GM12878 (cell line): ENCODE data around the gene NRN1L. TPM values are rescaled to one million over a fixed set of nuclear protein-coding genes. Genes with fewer than 3 reads are reported as not detected.

Experiments used
- ATAC-seq: fragments of 200-7000 bp; cut with Tn5 transposase; 3 replicates; pipeline ENCODE4 v1.9.1; 2020; ENCODE audit warnings: mild to moderate bottlenecking, moderate library complexity
- BruUV-seq: library from RNA; stranded (reverse); fragments of 400-500 nt; replicated peaks from 2 replicates; lab custom pipeline; 2021; lab: Mats Ljungman, UMichigan
- CTCF ChIA-PET: fragments of 300-600 bp; sonication (Branson Sonifier 250); formaldehyde crosslinking; extraction: SDS; loops from one replicate; lab custom pipeline; 2021; ENCODE audit warnings: inconsistent platforms; lab: Yijun Ruan, JAX
- POLR2A ChIA-PET: fragments of 350-600 bp; formaldehyde crosslinking; extraction: SDS; loops from one replicate; lab custom pipeline; 2021; ENCODE audit warnings: inconsistent platforms; lab: Charles Lee
- RAD21 ChIA-PET: fragments of 300-600 bp; sonication (Branson Sonifier 250); formaldehyde crosslinking; loops from one replicate; lab custom pipeline; 2023; ENCODE audit warnings: antibody characterized with exemption; ENCODE audit not compliant: unreplicated experiment; lab: Charles Lee
- SMC1A ChIA-PET: fragments of 300-600 bp; sonication (Branson Sonifier 250); formaldehyde crosslinking; loops from one replicate; lab custom pipeline; 2023; ENCODE audit not compliant: unreplicated experiment, uncharacterized antibody; lab: Charles Lee
- DNase-seq: peaks from one replicate; pipeline ENCODE4 v3.0.0-alpha.2; 2011; ENCODE audit warnings: low read depth, low spot score
- FAIRE-seq: peaks from 3 replicates; lab custom pipeline; 2011; peaks lifted over from hg19 to GRCh38; lab: Jason Lieb, UNC
- H2AFZ ChIP-seq: 2 replicates; pipeline ENCODE4 v1.6.0; 2011; ENCODE audit warnings: low read depth, low read length, control low read depth; ENCODE audit not compliant: control insufficient read depth
- H3K27ac ChIP-seq: 2 replicates; pipeline ENCODE4 v1.5.1; 2011; ENCODE audit warnings: control low read depth; ENCODE audit not compliant: control insufficient read depth, insufficient read depth
- H3K27me3 ChIP-seq, 2 experiments: replicated peaks in 1 of 2; 2 replicates each; pipeline versions ENCODE4 v1.6.0 to v1.6.1; 2011; ENCODE audit warnings: low read length in 1 of 2; ENCODE audit not compliant: control insufficient read depth in 2 of 2, insufficient read depth in 2 of 2
- H3K36me3 ChIP-seq, 2 experiments: 2 replicates each; pipeline ENCODE4 v1.5.1; 2011; ENCODE audit warnings: low read length in 1 of 2; ENCODE audit not compliant: control insufficient read depth in 2 of 2, insufficient read depth in 2 of 2
- H3K4me1 ChIP-seq: 2 replicates; pipeline ENCODE4 v1.6.1; 2011; ENCODE audit warnings: mild to moderate bottlenecking, low read length, moderate library complexity, mixed read lengths; ENCODE audit not compliant: control insufficient read depth, insufficient read depth
- H3K4me2 ChIP-seq: 2 replicates; pipeline ENCODE4 v1.6.0; 2011; ENCODE audit warnings: control low read depth; ENCODE audit not compliant: control insufficient read depth, insufficient read depth
- H3K4me3 ChIP-seq: fragments of 200-600 bp; sonication (generic); 2 replicates; pipeline ENCODE4 v1.5.1; 2016
- H3K79me2 ChIP-seq: 2 replicates; pipeline ENCODE4 v1.6.0; 2011; ENCODE audit warnings: low read length; ENCODE audit not compliant: control insufficient read depth, insufficient read depth
- H3K9ac ChIP-seq: 2 replicates; pipeline ENCODE4 v1.8.0; 2011; ENCODE audit warnings: low read length, control low read depth, mixed read lengths; ENCODE audit not compliant: control insufficient read depth, insufficient read depth
- H3K9me3 ChIP-seq: replicated peaks from 3 replicates; pipeline ENCODE4 v1.5.1; 2011; ENCODE audit warnings: mild to moderate bottlenecking, low read length; ENCODE audit not compliant: control insufficient read depth, insufficient read depth
- H4K20me1 ChIP-seq: 2 replicates; pipeline ENCODE4 v1.6.0; 2011; ENCODE audit not compliant: control insufficient read depth, insufficient read depth
- CHD4 ChIP-seq: fragments of 200-600 bp; sonication (generic); IDR thresholded peaks from 2 replicates; pipeline ENCODE4 v1.6.1; 2016; ENCODE audit warnings: mild to moderate bottlenecking
- DPF2 ChIP-seq: fragments of 450-650 bp; IDR thresholded peaks from 2 replicates; pipeline ENCODE4 v1.6.1; 2017; ENCODE audit warnings: mild to moderate bottlenecking
- MYB ChIP-seq: fragments of 150-350 bp; IDR thresholded peaks from 2 replicates; pipeline ENCODE4 v1.6.1; 2014; ENCODE audit warnings: mild to moderate bottlenecking, low read depth, low read length, borderline replicate concordance
- NR2C1 ChIP-seq: fragments of 450-650 bp; IDR thresholded peaks from 2 replicates; pipeline ENCODE4 v1.6.1; 2017; ENCODE audit warnings: antibody characterized with exemption, mild to moderate bottlenecking, moderate library complexity
- RAD51 ChIP-seq: fragments of 450-650 bp; IDR thresholded peaks from 2 replicates; pipeline ENCODE4 v1.6.1; 2016; ENCODE audit warnings: moderate library complexity, mild to moderate bottlenecking, inconsistent platforms
- ZNF217 ChIP-seq: fragments of 450-650 bp; IDR thresholded peaks from 2 replicates; pipeline ENCODE4 v1.6.1; 2017; ENCODE audit warnings: antibody characterized with exemption, mild to moderate bottlenecking
- WGBS: methylation state at CpG from one replicate; pipeline ENCODE4 v1.1.6; 2016; ENCODE audit warnings: low lambda C conversion rate; ENCODE audit not compliant: insufficient replicate concordance, insufficient coverage; ENCODE audit errors: missing lambda C conversion rate; 5-methylcytosine and 5-hydroxymethylcytosine counted together
- in situ Hi-C: fragments of 300-500 bp; cut with MboI; formaldehyde crosslinking; loops from 9 replicates; pipeline ENCODE4 v1.14.3; 2018; ENCODE audit warnings: mixed read lengths
- intact Hi-C: fragments of 100-400 bp; cut with micrococcal nuclease; formaldehyde crosslinking; loops from one replicate; pipeline ENCODE4 v1.14.2; 2022; ENCODE audit not compliant: unreplicated experiment
- polyA plus RNA-seq, 11 experiments: library from polyadenylated mRNA; depleted of rRNA in 4 of 11; unstranded in 6 of 11; stranded (reverse) in 5 of 11; fragments of >200 nt; fragmentation: Nextera tagmentation in 4 of 11; fragmentation: Illumina TruSeq in 1 of 11; extraction: Ambion mirVana in 4 of 11; extraction: Trizol in 1 of 11; gene quantifications; 1 replicate in 1 of 11; 2 replicates in 10 of 11; pipeline versions ENCODE4 v1.2.1 to v1.2.3, GENCODE V29; 2011 to 2016; ENCODE audit warnings: inconsistent platforms in 2 of 11, missing spikeins in 2 of 11, low read depth in 1 of 11
- total RNA-seq, 4 experiments: library from RNA; depleted of rRNA in 3 of 4; stranded (reverse); fragments of >200 nt in 3 of 4; fragmentation: Illumina TruSeq in 1 of 4; extraction: Trizol in 1 of 4; gene quantifications; 2 replicates each; pipeline versions ENCODE4 v1.2.1 to v1.2.3, GENCODE V29; 2013 to 2021
- TF ChIP-seq, protein P1 (sequence below): fragments of 450-650 bp; IDR thresholded peaks from 2 replicates; pipeline ENCODE4 v1.6.1; 2017; ENCODE audit warnings: antibody characterized with exemption, mild to moderate bottlenecking, moderate library complexity
- TF ChIP-seq, protein P2 (sequence below): fragments of 450-650 bp; IDR thresholded peaks from 2 replicates; pipeline ENCODE4 v1.6.1; 2014; ENCODE audit warnings: mild to moderate bottlenecking

The NRN1L gene
- total and polyA plus RNA-seq, 10 of the 15 experiments (the other 5 are each of a cell fraction or from before 2014, with no cell fraction given), result 0.11 to 0.99 (median 0.28) TPM; not detected in 3

DNA sequence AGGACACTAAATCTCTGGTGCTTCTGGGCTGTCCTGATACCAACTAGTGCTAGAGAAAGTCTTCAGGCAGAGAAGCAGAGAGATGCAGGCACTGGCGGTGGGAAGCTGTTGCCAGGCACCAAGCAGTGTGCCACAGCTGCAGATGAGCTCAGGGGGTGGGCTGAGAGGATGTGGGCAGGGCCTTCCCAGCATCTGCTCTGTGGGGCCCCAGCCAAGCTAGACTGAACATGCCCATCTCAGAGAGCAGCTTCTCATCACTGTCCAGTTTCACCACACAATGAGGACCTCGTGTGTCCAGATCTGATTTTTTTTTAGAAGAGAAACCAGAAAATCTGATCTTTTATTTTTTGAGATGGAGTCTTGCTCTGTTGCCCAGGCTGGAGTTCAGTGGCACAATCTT is 25.5 kb downstream of the NRN1L start:
- ChIA-PET SMC1A (interaction anchor here (0.6 kb wide), 1 partner anchor 66 kb away, joined by 3 read pairs; no protein-coding TSS in a partner anchor), POLR2A (interaction anchor here (0.5 to 0.7 kb wide), 2 partner anchors 210 to 220 kb away, joined by 4 to 5 read pairs; no protein-coding TSS in a partner anchor), RAD21 (interaction anchor here (1.0 kb wide), 1 partner anchor 25 kb away, joined by 3 read pairs; no protein-coding TSS in a partner anchor), CTCF (interaction anchor here (0.7 to 1.7 kb wide), 2 partner anchors 16 to 26 kb away, joined by 3 to 7 read pairs; no protein-coding TSS in a partner anchor)
- H3K4me1 ChIP-seq, result 0 out of 2 replicates have a peak, but pooled peaks cover 3% of the 10 kb centered on the region
- peaks cover 1 to 7% of the 10 kb centered on the region in 2 experiments; a peak in 2 of 4 replicates for H3K36me3 ChIP-seq
- H3K27me3 ChIP-seq, result no peaks in the 10 kb centered on the region
- DNase-seq, result no peak
- no peak overlapping the region for H3K4me2 ChIP-seq
- H4K20me1 ChIP-seq, result no peaks in the 10 kb centered on the region; the same call in 1 of the 2 replicates
- H3K9me3 ChIP-seq, result no peaks in the 10 kb centered on the region
- WGBS, result 37% methylated on average over 2 of the region's 2 CpGs
- in situ Hi-C loops, result no loop called here
- no peaks in the 10 kb centered on the region for H3K79me2 ChIP-seq
- no peak for FAIRE-seq
- TF ChIP-seq, protein P1, sequence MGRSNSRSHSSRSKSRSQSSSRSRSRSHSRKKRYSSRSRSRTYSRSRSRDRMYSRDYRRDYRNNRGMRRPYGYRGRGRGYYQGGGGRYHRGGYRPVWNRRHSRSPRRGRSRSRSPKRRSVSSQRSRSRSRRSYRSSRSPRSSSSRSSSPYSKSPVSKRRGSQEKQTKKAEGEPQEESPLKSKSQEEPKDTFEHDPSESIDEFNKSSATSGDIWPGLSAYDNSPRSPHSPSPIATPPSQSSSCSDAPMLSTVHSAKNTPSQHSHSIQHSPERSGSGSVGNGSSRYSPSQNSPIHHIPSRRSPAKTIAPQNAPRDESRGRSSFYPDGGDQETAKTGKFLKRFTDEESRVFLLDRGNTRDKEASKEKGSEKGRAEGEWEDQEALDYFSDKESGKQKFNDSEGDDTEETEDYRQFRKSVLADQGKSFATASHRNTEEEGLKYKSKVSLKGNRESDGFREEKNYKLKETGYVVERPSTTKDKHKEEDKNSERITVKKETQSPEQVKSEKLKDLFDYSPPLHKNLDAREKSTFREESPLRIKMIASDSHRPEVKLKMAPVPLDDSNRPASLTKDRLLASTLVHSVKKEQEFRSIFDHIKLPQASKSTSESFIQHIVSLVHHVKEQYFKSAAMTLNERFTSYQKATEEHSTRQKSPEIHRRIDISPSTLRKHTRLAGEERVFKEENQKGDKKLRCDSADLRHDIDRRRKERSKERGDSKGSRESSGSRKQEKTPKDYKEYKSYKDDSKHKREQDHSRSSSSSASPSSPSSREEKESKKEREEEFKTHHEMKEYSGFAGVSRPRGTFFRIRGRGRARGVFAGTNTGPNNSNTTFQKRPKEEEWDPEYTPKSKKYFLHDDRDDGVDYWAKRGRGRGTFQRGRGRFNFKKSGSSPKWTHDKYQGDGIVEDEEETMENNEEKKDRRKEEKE, result no peak
- no peak for TF ChIP-seq DPF2
- TF ChIP-seq NR2C1, result no peak
- TF ChIP-seq ZNF217, result no peak
- TF ChIP-seq MYB, result no peak
- no peak for TF ChIP-seq RAD51
- TF ChIP-seq, protein P2, sequence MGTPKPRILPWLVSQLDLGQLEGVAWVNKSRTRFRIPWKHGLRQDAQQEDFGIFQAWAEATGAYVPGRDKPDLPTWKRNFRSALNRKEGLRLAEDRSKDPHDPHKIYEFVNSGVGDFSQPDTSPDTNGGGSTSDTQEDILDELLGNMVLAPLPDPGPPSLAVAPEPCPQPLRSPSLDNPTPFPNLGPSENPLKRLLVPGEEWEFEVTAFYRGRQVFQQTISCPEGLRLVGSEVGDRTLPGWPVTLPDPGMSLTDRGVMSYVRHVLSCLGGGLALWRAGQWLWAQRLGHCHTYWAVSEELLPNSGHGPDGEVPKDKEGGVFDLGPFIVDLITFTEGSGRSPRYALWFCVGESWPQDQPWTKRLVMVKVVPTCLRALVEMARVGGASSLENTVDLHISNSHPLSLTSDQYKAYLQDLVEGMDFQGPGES, result no peak
- no peak for TF ChIP-seq CHD4
- intact Hi-C loops, result no loop called here
- H2AFZ ChIP-seq, result no peak overlapping the region
- H3K27ac ChIP-seq, result no peak overlapping the region
- no peak overlapping the region for H3K4me3 ChIP-seq
- H3K9ac ChIP-seq, result no peak overlapping the region
- no TSS peak for BruUV-seq
- ATAC-seq, result peak; percentile 95
